ENCODE data around the gene AFG3L2. TPM values are rescaled to one million over a fixed set of nuclear protein-coding genes. Genes with fewer than 3 reads are reported as not detected.

AFG3L2 gene
- total and polyA plus RNA-seq, 2 of the 13 experiments (the other 11 are each of a cell fraction or from before 2014, with no cell fraction given) = 28.6 to 86.9 TPM

DNA sequence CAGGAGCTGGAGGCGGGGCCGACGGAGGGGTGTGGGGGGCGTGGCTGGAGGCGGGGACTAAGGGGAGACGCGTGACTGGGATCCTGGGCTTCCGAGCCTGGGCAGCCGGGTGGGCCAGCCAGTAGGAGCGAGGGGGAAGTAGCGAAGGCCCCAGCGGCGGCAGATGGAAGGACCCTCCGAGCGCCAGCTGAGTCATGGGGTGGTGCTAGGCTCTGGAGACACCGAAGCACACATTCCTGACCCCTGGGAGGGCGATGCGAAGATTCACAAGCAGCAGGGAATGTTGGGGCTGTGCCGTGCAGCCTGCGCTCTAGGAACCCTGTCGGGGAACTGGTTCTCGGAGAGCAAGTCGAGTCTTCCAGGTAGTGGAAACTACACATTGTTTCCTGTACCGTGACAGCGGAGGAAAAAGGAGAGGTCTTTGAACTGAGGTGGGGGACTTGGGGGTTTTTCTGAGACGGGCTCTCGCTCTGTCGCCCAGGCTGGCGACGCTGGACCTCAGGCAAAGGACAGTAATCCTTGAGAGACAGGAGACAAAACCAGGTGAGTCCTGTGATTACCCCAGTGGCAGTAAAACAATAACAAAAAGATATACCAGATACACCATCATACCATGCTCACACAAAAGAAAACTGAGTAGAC is 650 bp upstream of the AFG3L2 start (continued):
- TF ChIP-seq E2F1 (CRISPR knock-in tag; IDR thresholded peaks at IDR 0.05) (0 out of 2 replicates have a peak, but pooled peaks have one; percentile 26), KLF11 (CRISPR knock-in tag; IDR thresholded peaks at IDR 0.05) (0 out of 2 replicates have a peak, but pooled peaks have one; percentile 37), THAP9 (CRISPR knock-in tag; IDR thresholded peaks at IDR 0.05; ENCODE audit: borderline replicate concordance) (no peak; the same call in 1 of the 2 replicates), IRF9 (CRISPR knock-in tag; IDR thresholded peaks at IDR 0.05; ENCODE audit: borderline replicate concordance) (no peak), ZNF234 (CRISPR knock-in tag; conservative IDR thresholded peaks at IDR 0.05) (no peak; the same call in 1 of the 2 replicates), GATAD2A (CRISPR knock-in tag; IDR thresholded peaks at IDR 0.05) (peak; percentile 60), ZNF773 (CRISPR knock-in tag; IDR thresholded peaks at IDR 0.05; ENCODE audit: borderline replicate concordance) (no peak), BORCS8-MEF2B (CRISPR knock-in tag; IDR thresholded peaks at IDR 0.05) (no peak), ELK4 (CRISPR knock-in tag; IDR thresholded peaks at IDR 0.05; ENCODE audit: borderline replicate concordance) (no peak), AGO1 (IDR thresholded peaks at IDR 0.05; ENCODE audit: low read depth, low read length, poor library complexity, severe bottlenecking) (no peak), GMEB2 (CRISPR knock-in tag; IDR thresholded peaks at IDR 0.05; ENCODE audit: low read depth) (no peak), SRSF9 (IDR thresholded peaks at IDR 0.05; ENCODE audit: borderline replicate concordance, insufficient read depth, low read depth, low read length, poor library complexity, severe bottlenecking) (no peak), ZNF558 (CRISPR knock-in tag; IDR thresholded peaks at IDR 0.05; ENCODE audit: borderline replicate concordance) (no peak)
- TF ChIP-seq, protein P1, sequence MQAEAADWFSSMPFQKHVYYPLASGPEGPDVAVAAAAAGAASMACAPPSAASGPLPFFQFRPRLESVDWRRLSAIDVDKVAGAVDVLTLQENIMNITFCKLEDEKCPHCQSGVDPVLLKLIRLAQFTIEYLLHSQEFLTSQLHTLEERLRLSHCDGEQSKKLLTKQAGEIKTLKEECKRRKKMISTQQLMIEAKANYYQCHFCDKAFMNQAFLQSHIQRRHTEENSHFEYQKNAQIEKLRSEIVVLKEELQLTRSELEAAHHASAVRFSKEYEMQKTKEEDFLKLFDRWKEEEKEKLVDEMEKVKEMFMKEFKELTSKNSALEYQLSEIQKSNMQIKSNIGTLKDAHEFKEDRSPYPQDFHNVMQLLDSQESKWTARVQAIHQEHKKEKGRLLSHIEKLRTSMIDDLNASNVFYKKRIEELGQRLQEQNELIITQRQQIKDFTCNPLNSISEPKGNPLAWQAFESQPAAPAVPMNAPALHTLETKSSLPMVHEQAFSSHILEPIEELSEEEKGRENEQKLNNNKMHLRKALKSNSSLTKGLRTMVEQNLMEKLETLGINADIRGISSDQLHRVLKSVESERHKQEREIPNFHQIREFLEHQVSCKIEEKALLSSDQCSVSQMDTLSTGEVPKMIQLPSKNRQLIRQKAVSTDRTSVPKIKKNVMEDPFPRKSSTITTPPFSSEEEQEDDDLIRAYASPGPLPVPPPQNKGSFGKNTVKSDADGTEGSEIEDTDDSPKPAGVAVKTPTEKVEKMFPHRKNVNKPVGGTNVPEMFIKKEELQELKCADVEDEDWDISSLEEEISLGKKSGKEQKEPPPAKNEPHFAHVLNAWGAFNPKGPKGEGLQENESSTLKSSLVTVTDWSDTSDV (CRISPR knock-in tag; IDR thresholded peaks at IDR 0.05) = no peak

Data from HepG2 (cell line).